RWPE1 (cell line): ENCODE data around the gene E2F2.
A peak's percentile ranks its signal among the peaks of the same experiment; 100 is the strongest.

Source experiments
- CTCF ChIA-PET: fragments of 350-600 bp; sonication (Branson Sonifier 250); formaldehyde crosslinking; extraction: SDS; loops from one replicate; lab custom pipeline; 2021; lab: Yijun Ruan, JAX
- POLR2A ChIA-PET: fragments of 400-600 bp; formaldehyde crosslinking; extraction: SDS; loops from one replicate; lab custom pipeline; 2020; ENCODE audit warnings: antibody characterized with exemption; ENCODE audit not compliant: low non-redundant PET; lab: Yijun Ruan, JAX
- DNase-seq: peaks from one replicate; pipeline ENCODE4 v3.0.0; 2012; ENCODE audit warnings: low spot score
- H3K27ac ChIP-seq: fragments of 450-650 bp; 2 replicates; pipeline ENCODE4 v1.5.1; 2017
- CTCF ChIP-seq: fragments of 450-650 bp; conservative IDR thresholded peaks from 2 replicates; pipeline ENCODE4 v1.5.1; 2017; ENCODE audit warnings: low read depth, mild to moderate bottlenecking

E2F2 gene

GRCh38 chr1:23563003-23563402, 32.0 kb upstream of the E2F2 start:
- no peak for DNase-seq
- POLR2A ChIA-PET: no interaction called here
- TF ChIP-seq CTCF: no peak
- peak overlapping the region; percentile 60 for H3K27ac ChIP-seq
- CTCF ChIA-PET: interaction anchor here (0.7 to 1.0 kb wide), 2 partner anchors 72 to 128 kb away, joined by 3 to 4 read pairs; no protein-coding TSS in a partner anchor

GRCh38 chr1:23562137-23562876, 31.3 kb upstream of the E2F2 start:
- ChIA-PET CTCF (interaction anchor here (0.8 to 1.2 kb wide), 2 partner anchors 73 to 75 kb away, joined by 3 to 7 read pairs; no protein-coding TSS in a partner anchor), POLR2A (no interaction called here)
- DNase-seq: peak; percentile 84
- TF ChIP-seq CTCF: no peak
- peak overlapping the region; percentile 83 for H3K27ac ChIP-seq

- ChIA-PET POLR2A (no interaction called here), CTCF (interaction anchor here (0.8 to 1.2 kb wide), 2 partner anchors 73 to 76 kb away, joined by 3 to 7 read pairs; no protein-coding TSS in a partner anchor)
- TF ChIP-seq CTCF: no peak
- DNase-seq: no peak
- peak overlapping the region; percentile 83 for H3K27ac ChIP-seq
These were observed 30.7 kb upstream of the E2F2 start for GRCh38 chr1:23561813-23562100.

GRCh38 chr1:23561076-23561812, 30.2 kb upstream of the E2F2 start:
- no peak for DNase-seq
- ChIA-PET CTCF (interaction anchor here (1.2 kb wide), 1 partner anchor 76 kb away, joined by 7 read pairs; no protein-coding TSS in a partner anchor), POLR2A (no interaction called here)
- no peak for TF ChIP-seq CTCF
- peak overlapping the region; percentile 83; the same call in 1 of the 2 replicates for H3K27ac ChIP-seq

GRCh38 chr1:23559985-23560741, 29.1 kb upstream of the E2F2 start:
- ChIA-PET POLR2A (interaction anchor here (0.5 to 1.5 kb wide), 4 partner anchors 32 to 77 kb away, joined by 3 to 6 read pairs (median 4); no protein-coding TSS in a partner anchor), CTCF (interaction anchor here (0.6 to 2.8 kb wide), 2 partner anchors 17 to 74 kb away, joined by 3 to 12 read pairs; no protein-coding TSS in a partner anchor)
- DNase-seq: no peak
- peak overlapping the region; percentile 96 for H3K27ac ChIP-seq
- TF ChIP-seq CTCF: no peak
